22Rv1 (cell line): Measurements from ENCODE around the gene KLF2.

ENCODE experiments used
- ZFX ChIP-seq: fragments of 450-650 bp; IDR thresholded peaks from 2 replicates; pipeline ENCODE4 v1.6.1; 2017; ENCODE audit warnings: antibody characterized with exemption, borderline replicate concordance
- TF ChIP-seq, protein P1 (sequence below): fragments of 450-650 bp; IDR thresholded peaks from 2 replicates; pipeline ENCODE4 v1.5.1; 2017; ENCODE audit warnings: mild to moderate bottlenecking

DNA sequence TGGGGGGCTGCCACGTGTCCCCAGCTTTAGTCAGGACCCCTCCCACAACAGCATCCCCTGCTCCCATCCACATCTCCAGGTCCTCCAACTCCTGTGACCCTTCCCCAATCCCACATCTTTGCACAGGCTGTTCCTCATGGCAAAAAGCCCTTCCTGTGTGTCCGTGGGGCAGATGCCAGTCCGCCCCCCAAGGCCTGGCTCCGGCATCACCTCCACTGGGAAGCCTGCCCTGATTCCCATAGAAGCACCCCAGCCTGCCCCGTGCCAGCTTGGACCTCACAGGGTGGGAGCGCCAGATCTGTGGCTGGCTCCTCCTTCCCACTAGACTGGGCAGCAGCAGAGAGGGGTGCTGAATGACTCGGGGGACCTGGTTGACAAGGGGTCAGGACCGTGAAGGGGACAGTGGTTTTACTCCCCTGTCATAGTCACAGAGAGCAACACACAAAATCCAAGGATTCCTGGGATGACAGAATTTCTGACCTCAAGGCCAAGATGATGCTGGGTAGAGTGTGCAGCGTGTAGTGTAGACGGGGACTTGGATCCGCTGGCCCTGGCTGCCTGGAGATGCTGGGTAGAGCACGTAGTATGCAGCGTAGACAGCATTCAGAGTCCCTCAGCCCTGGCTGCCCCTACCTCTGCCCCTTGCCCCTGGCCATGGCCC, 13.3 kb downstream of the KLF2 start:
- TF ChIP-seq, protein P1, sequence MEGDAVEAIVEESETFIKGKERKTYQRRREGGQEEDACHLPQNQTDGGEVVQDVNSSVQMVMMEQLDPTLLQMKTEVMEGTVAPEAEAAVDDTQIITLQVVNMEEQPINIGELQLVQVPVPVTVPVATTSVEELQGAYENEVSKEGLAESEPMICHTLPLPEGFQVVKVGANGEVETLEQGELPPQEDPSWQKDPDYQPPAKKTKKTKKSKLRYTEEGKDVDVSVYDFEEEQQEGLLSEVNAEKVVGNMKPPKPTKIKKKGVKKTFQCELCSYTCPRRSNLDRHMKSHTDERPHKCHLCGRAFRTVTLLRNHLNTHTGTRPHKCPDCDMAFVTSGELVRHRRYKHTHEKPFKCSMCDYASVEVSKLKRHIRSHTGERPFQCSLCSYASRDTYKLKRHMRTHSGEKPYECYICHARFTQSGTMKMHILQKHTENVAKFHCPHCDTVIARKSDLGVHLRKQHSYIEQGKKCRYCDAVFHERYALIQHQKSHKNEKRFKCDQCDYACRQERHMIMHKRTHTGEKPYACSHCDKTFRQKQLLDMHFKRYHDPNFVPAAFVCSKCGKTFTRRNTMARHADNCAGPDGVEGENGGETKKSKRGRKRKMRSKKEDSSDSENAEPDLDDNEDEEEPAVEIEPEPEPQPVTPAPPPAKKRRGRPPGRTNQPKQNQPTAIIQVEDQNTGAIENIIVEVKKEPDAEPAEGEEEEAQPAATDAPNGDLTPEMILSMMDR, result no peak
- no peak for TF ChIP-seq ZFX
